22Rv1 (cell line): Measurements from ENCODE around the gene RBM14.

Experiments
- H3K27ac ChIP-seq: fragments of 450-650 bp; 2 replicates; pipeline ENCODE4 v1.5.1; 2017
- CTCF ChIP-seq: fragments of 450-650 bp; IDR thresholded peaks from 2 replicates; pipeline ENCODE4 v1.5.1; 2017; ENCODE audit warnings: mild to moderate bottlenecking
- ZFX ChIP-seq: fragments of 450-650 bp; IDR thresholded peaks from 2 replicates; pipeline ENCODE4 v1.6.1; 2017; ENCODE audit warnings: antibody characterized with exemption, borderline replicate concordance

Gene RBM14

DNA sequence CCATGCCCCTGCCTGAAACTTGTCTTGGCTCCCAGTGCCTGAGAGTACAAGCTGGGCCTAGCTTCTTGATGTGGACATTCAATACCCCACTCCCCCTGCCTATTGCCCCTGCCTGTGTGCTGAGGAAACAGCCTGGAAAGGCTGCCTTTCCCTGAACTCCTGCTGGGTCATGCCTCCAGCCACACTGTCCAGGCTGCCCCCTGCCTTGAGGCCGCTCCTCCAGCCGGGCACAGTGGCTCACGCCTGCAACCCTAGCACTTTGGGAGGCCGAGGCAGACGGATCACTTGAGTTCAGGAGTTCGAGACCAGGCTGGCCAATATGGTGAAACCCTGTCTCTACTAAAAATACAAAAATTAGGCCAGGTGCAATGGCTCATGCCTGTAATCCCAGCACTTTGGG, 13.4 kb upstream of the RBM14 start:
- no peak for TF ChIP-seq CTCF
- TF ChIP-seq ZFX, result no peak
- H3K27ac ChIP-seq, result no peak overlapping the region

GRCh38 chr11:66604155-66604554, 12.3 kb upstream of the RBM14 start:
- no peak overlapping the region for H3K27ac ChIP-seq
- no peak for TF ChIP-seq ZFX
- TF ChIP-seq CTCF, result no peak

DNA sequence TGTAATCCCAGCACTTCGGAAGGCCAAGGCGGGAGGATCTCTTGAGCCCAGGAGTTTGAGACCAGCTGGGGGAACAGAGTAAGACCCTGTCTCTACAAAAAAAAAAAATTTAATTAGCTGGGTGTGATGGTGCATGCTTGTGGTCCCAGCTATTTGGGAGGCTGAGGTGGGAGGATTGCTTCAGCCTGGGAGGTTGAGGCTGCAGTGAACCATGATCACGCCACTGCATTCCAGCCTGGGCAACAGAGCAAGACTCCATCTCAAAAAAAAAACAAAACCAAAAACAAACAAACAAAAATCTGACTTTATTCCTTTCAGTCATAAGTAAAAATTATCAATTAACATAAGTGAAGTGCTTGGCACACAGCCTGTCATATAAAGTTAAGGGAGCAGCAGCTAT, 9.8 kb upstream of the RBM14 start:
- peak overlapping the region; percentile 4; the same call in 1 of the 2 replicates for H3K27ac ChIP-seq

DNA sequence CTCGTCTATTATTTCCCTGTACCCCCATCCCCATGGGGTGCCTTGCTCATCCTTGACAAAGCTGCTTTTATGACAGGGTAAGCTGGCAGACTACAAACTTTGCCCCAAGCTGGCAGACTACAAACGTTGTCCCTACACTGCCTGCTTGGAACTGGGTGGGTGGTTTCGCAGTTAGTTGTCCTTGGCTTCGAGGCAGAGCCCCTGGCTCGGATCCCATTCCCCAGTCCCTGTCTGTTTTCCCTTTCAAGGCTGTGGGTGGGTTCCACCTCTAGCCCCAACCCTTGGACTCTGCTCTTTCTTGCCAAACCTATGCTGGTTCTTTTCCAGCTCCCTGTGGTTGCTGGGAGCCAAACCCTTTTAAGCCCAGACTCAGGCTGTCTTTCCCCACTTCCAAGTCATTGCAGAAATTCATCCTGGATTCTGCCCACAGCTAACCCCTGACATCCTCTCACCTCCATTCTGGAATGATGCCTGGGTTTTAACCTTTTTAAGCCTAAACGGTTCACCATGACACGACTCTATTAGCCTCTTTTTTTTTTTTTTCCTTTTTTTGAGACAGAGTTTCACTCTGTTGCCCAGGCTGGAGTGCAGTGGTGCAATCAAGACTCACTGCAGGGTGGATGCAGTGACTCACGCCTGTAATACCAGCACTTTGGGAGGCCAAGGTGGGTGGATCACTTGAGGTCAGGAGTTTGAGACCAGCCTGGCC, 9.2 kb upstream of the RBM14 start:
- TF ChIP-seq CTCF, result no peak
- TF ChIP-seq ZFX, result no peak
- H3K27ac ChIP-seq, result peak overlapping the region; percentile 4; the same call in 1 of the 2 replicates

DNA sequence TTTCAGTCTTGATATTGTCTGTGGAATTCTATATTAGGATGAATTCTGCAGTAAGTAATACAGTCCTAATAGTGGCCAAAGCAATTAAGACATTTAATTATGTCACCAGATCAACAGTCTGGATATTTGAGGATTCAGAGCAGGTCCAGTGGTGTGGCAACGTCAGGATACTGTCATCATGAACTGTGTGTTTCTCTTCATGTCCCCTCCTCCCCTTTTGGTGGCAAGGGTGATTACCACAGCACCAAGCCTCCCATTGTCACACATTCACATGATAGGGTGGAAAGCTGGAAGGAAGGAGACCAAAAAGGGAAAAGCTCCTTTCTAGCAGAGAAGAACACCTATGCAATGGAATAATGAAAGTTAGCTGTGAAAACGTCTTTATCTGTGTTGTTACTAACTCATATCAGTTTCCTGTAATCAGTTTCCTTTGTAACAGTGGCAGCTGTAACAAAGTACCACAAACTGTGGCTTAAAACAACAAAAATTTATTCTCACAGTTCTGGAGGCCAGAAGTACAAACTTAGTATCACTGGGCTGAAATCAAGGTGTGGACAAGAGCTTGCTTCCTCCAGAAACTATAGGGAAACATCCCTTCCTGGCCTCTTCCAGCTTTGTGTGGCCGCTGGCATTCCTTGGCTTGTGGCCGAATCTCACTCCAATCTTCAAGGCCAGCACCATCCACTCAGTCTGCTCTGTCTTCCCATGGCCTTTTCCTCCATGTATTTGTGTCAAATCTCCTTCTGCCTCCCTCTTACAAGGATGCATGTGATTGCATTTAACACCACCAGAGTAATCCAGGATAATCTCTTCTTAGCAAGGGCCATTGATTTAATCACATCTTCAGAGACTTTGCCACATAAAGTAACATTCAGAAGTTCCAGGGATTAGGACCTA, 6.5 kb upstream of the RBM14 start:
- TF ChIP-seq CTCF (no peak), ZFX (no peak)
- no peak overlapping the region for H3K27ac ChIP-seq

GRCh38 chr11:66612458-66612857, 4.0 kb upstream of the RBM14 start:
- no peak for TF ChIP-seq CTCF
- no peak for TF ChIP-seq ZFX
- no peak overlapping the region for H3K27ac ChIP-seq

DNA sequence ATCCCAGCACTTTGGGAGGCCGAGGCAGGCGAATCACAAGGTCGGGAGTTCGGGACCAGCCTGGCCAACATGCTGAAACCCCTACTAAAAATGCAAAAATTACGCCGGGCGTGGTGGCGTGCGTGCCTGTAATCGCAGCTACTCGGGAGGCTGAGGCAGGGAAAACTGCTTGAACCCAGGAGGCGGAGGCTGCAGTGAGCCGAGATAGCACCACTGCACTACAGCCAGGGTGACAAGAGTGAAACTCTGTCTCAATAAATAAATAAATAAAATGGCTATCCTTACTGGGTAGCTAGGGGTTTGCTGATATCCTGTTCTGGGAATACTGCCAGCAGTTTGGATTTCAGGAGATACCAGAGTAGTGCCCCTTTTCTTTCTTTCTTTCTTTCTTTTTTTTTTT, 2.4 kb upstream of the RBM14 start:
- no peak for TF ChIP-seq CTCF
- TF ChIP-seq ZFX, result no peak
- no peak overlapping the region for H3K27ac ChIP-seq
